Neural cell (in vitro differentiated cells): ENCODE data around the gene WFS1. TPM values are rescaled to one million over a fixed set of nuclear protein-coding genes. Genes with fewer than 3 reads are reported as not detected.

Source experiments
- H2AFZ ChIP-seq: fragments of 200-600, 300-800 bp; sonication (generic), shearing (Covaris generic); 2 replicates; pipeline ENCODE4 v1.6.0; 2014; ENCODE audit warnings: low read depth, mild to moderate bottlenecking, antibody characterized with exemption, low read length, moderate library complexity
- H3F3A ChIP-seq: fragments of 200-600 bp; shearing (Covaris generic); 2 replicates; pipeline ENCODE4 v1.6.1; 2016; ENCODE audit warnings: mild to moderate bottlenecking, moderate library complexity, mixed read lengths, antibody characterized with exemption, low read length; ENCODE audit not compliant: insufficient read depth, poor library complexity, severe bottlenecking
- H3K27ac ChIP-seq: fragments of 200-600, 300-800 bp; sonication (generic), shearing (Covaris generic); 2 replicates; pipeline ENCODE4 v1.5.1; 2014; ENCODE audit warnings: mild to moderate bottlenecking, low read length, moderate library complexity
- H3K27me3 ChIP-seq: fragments of 300-800, 200-600 bp; sonication (generic), shearing (Covaris generic); 2 replicates; pipeline ENCODE4 v1.6.0; 2014; ENCODE audit warnings: mild to moderate bottlenecking, low read depth, low read length, moderate library complexity; ENCODE audit not compliant: insufficient read depth
- H3K36me3 ChIP-seq: fragments of 300-800, 200-600 bp; sonication (generic), shearing (Covaris generic); 2 replicates; pipeline ENCODE4 v1.5.1; 2014; ENCODE audit warnings: mild to moderate bottlenecking, antibody characterized with exemption, low read length, moderate library complexity; ENCODE audit not compliant: insufficient read depth
- H3K4me2 ChIP-seq: fragments of 300-800, 200-600 bp; sonication (generic), shearing (Covaris generic); 2 replicates; pipeline ENCODE4 v1.6.0; 2014; ENCODE audit warnings: mild to moderate bottlenecking, low read length
- H3K4me3 ChIP-seq: fragments of 300-800, 200-600 bp; sonication (generic), shearing (Covaris generic); 2 replicates; pipeline ENCODE4 v1.5.1; 2014; ENCODE audit warnings: mild to moderate bottlenecking, low read length, moderate library complexity
- H3K79me2 ChIP-seq: fragments of 200-600 bp; shearing (Covaris generic); replicated peaks from 2 replicates; pipeline ENCODE4 v1.6.0; 2014; ENCODE audit warnings: mild to moderate bottlenecking, low read length, moderate library complexity; ENCODE audit not compliant: insufficient read depth
- H3K9ac ChIP-seq: fragments of 300-800, 200-600 bp; sonication (generic), shearing (Covaris generic); 2 replicates; pipeline ENCODE4 v1.6.1; 2016; ENCODE audit warnings: mild to moderate bottlenecking, low read length, mixed read lengths
- H3K9me2 ChIP-seq: fragments of 200-600 bp; shearing (Covaris generic); 2 replicates; pipeline ENCODE4 v1.6.1; 2016; ENCODE audit warnings: mild to moderate bottlenecking, low read length, mixed read lengths; ENCODE audit not compliant: insufficient read depth
- H3K9me3 ChIP-seq: fragments of 200-600, 300-800 bp; sonication (generic), shearing (Covaris generic); 2 replicates; pipeline ENCODE4 v1.6.1; 2016; ENCODE audit warnings: mild to moderate bottlenecking, mixed run types, low read length, moderate library complexity, mixed read lengths
- H4K20me1 ChIP-seq: fragments of 200-600 bp; shearing (Covaris generic); 2 replicates; pipeline ENCODE4 v1.6.1; 2016; ENCODE audit warnings: mild to moderate bottlenecking, mixed run types; ENCODE audit not compliant: insufficient read depth
- CTCF ChIP-seq: fragments of 450-650 bp; IDR thresholded peaks from 2 replicates; pipeline ENCODE4 v1.5.1; 2014; ENCODE audit warnings: antibody characterized with exemption, mild to moderate bottlenecking, moderate library complexity; ENCODE audit not compliant: poor library complexity, severe bottlenecking
- EP300 ChIP-seq: fragments of 450-650 bp; conservative IDR thresholded peaks from 2 replicates; pipeline ENCODE4 v1.6.1; 2014; ENCODE audit warnings: antibody characterized with exemption, mild to moderate bottlenecking, moderate library complexity; ENCODE audit not compliant: poor library complexity, severe bottlenecking
- EZH2 ChIP-seq: fragments of 200-600, 300-800 bp; shearing (Covaris generic), sonication (generic); IDR thresholded peaks from 2 replicates; pipeline ENCODE4 v1.6.1; 2014; ENCODE audit warnings: antibody characterized with exemption, low read length, borderline replicate concordance, mild to moderate bottlenecking; ENCODE audit not compliant: insufficient read depth, poor library complexity, severe bottlenecking
- MXI1 ChIP-seq: fragments of 450-650 bp; conservative IDR thresholded peaks from 2 replicates; pipeline ENCODE4 v1.6.1; 2014; ENCODE audit warnings: antibody characterized with exemption, mild to moderate bottlenecking; ENCODE audit not compliant: poor library complexity, severe bottlenecking
- POLR2AphosphoS5 ChIP-seq: IDR thresholded peaks from 2 replicates; pipeline ENCODE4 v1.6.1; 2012
- RAD21 ChIP-seq: fragments of 450-650 bp; conservative IDR thresholded peaks from 2 replicates; pipeline ENCODE4 v1.6.1; 2014; ENCODE audit warnings: antibody characterized with exemption, mild to moderate bottlenecking, moderate library complexity
- REST ChIP-seq: IDR thresholded peaks from 2 replicates; pipeline ENCODE4 v1.6.1; 2012; ENCODE audit warnings: borderline replicate concordance
- SMC3 ChIP-seq: fragments of 450-650 bp; conservative IDR thresholded peaks from 2 replicates; pipeline ENCODE4 v1.6.1; 2014; ENCODE audit warnings: antibody characterized with exemption, mild to moderate bottlenecking, moderate library complexity; ENCODE audit not compliant: poor library complexity
- TAF1 ChIP-seq: IDR thresholded peaks from 2 replicates; pipeline ENCODE4 v1.6.1; 2012; ENCODE audit warnings: low read depth
- polyA plus RNA-seq: library from polyadenylated mRNA; depleted of rRNA; stranded (reverse); fragments of >200 nt; gene quantifications from 2 replicates; pipeline ENCODE4 v1.2.3, GENCODE V29; 2014

The WFS1 gene
- polyA plus RNA-seq, 1 donor from 2014 or later: 4.5 TPM

DNA sequence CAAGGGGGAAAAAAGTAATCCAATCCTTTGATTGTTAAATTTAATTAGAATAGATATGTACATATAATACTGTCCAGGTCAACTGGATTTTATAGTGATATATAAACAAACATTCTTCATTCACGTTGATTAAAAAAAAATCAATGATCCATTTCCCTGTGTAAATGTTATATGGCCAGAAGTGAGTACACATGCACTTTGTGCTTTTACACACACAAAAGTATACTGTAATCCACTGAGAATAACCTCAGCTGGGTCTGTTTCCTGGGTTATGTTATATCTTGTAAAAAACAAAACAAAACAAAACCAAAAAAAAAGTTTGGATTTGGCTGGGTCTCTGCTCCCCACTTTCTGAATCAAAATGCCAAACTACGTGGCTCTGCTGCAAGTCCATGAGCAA lies 51.7 kb downstream of the WFS1 start:
- peaks cover 15% of the 10 kb centered on the region for H3K36me3 ChIP-seq
- no peaks in the 10 kb centered on the region for H3F3A ChIP-seq
- TF ChIP-seq CTCF (no peak), EP300 (no peak), POLR2AphosphoS5 (no peak), REST (no peak), TAF1 (no peak), EZH2 (no peak), RAD21 (no peak), SMC3 (no peak), MXI1 (no peak)

DNA sequence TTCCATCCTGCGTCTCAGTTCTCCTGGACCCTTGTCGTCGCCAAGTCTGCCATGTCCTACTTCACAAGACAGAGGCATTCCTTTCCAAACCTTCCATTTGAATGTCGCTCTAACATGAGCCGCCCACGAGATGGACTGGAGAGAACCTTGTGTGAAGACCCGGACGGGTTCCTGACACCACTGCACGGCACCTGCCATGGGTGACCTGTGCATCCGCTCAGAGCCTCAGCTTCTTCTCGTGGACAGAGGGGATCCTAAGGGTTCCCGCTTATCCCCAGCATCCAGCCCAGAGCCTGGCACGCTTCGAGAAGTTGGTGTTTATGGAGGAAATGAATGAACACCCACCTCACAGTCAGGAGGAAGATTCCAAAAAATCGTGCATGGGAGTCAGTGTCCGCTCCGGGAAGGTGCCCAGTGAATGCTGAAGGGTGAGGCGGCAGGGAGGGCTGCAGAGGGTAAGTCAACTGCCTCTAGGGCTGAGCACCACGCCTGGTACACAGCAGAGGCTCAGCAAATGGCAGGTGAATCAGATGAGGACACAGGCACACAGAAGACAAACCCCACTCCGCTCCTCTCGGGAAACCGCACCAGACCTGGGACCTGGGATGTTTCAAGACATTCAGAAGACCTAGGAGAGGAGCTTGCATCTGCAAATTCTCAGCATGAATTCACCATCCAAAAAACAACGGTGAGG lies 52.6 kb downstream of the WFS1 start:
- Histone ChIP-seq H3K4me3 (no peak overlapping the region), H4K20me1 (no peaks in the 10 kb centered on the region), H3K9me2 (no peaks in the 10 kb centered on the region), H3F3A (no peaks in the 10 kb centered on the region), H3K9ac (no peak overlapping the region), H3K79me2 (no peaks in the 10 kb centered on the region), H3K36me3 (peaks cover 15% of the 10 kb centered on the region), H3K4me2 (no peak overlapping the region), H2AFZ (no peak overlapping the region), H3K27ac (no peak overlapping the region), H3K27me3 (no peaks in the 10 kb centered on the region), H3K9me3 (peaks cover 7% of the 10 kb centered on the region)
- TF ChIP-seq EP300 (no peak), MXI1 (no peak), REST (no peak), SMC3 (no peak), CTCF (no peak), TAF1 (no peak), POLR2AphosphoS5 (no peak), RAD21 (no peak), EZH2 (no peak)

More for the DNA sequence above, 51.7 kb downstream of the WFS1 start:
- Histone ChIP-seq H3K9ac (no peak overlapping the region), H3K9me3 (peaks cover 7% of the 10 kb centered on the region), H4K20me1 (no peaks in the 10 kb centered on the region), H3K79me2 (no peaks in the 10 kb centered on the region), H3K4me2 (no peak overlapping the region), H3K27ac (no peak overlapping the region), H2AFZ (no peak overlapping the region), H3K9me2 (no peaks in the 10 kb centered on the region), H3K27me3 (no peaks in the 10 kb centered on the region), H3K4me3 (no peak overlapping the region)
